HCT116 (cell line): ENCODE measurements around the gene LASP1. TPM values are rescaled to one million over a fixed set of nuclear protein-coding genes. Genes with fewer than 3 reads are reported as not detected.

Source experiments
- ATAC-seq: fragments of 200-7000 bp; cut with Tn5 transposase; 2 replicates; pipeline ENCODE4 v1.9.1; 2020; ENCODE audit warnings: mild to moderate bottlenecking, moderate library complexity
- BruUV-seq: library from RNA; stranded (reverse); fragments of 400-500 nt; replicated peaks from 2 replicates; lab custom pipeline; 2021; lab: Mats Ljungman, UMichigan
- CTCF ChIA-PET: fragments of 300-600 bp; sonication (Branson Sonifier 250); formaldehyde crosslinking; loops from one replicate; lab custom pipeline; 2021; ENCODE audit warnings: antibody characterized with exemption; lab: Charles Lee
- POLR2A ChIA-PET: fragments of 300-600, 350-600 bp; sonication (Branson Sonifier 250); formaldehyde crosslinking; loops from one replicate; lab custom pipeline; 2021; ENCODE audit warnings: antibody characterized with exemption; lab: Charles Lee
- RAD21 ChIA-PET, 2 experiments: fragments of 300-600 bp; sonication (Branson Sonifier 250); formaldehyde crosslinking; loops; one replicate each; lab custom pipeline; 2023; ENCODE audit warnings: low total read pairs in 2 of 2; ENCODE audit not compliant: uncharacterized antibody in 2 of 2, unreplicated experiment in 2 of 2, low non-redundant PET in 1 of 2; lab: Charles Lee
- DNase-seq: peaks from one replicate; pipeline ENCODE4 v3.0.0-alpha.2; 2010; ENCODE audit warnings: low read depth, low spot score
- H2AFZ ChIP-seq: fragments of 200-600 bp; shearing (Covaris generic), sonication (generic); 2 replicates; pipeline ENCODE4 v1.6.1; 2017; ENCODE audit warnings: low read depth, mixed run types, mixed read lengths, antibody characterized with exemption, low read length; ENCODE audit not compliant: poor library complexity, severe bottlenecking
- H3K27ac ChIP-seq: 2 replicates; pipeline ENCODE4 v1.5.1; 2012; ENCODE audit warnings: low read depth, low read length
- H3K27me3 ChIP-seq: fragments of 200-600 bp; sonication (generic); 2 replicates; pipeline ENCODE4 v1.6.1; 2016; ENCODE audit warnings: mixed run types, low read length, mixed read lengths; ENCODE audit not compliant: insufficient read depth
- H3K36me3 ChIP-seq, 2 experiments: fragments of 200-500 bp in 1 of 2; fragments of 200-600 bp in 1 of 2; sonication (Bioruptor generic) in 1 of 2; sonication (generic) in 1 of 2; 2 replicates each; pipeline versions ENCODE4 v1.5.1 to v1.6.1; 2014 to 2016; ENCODE audit warnings: low read length in 2 of 2, inconsistent platforms in 1 of 2, mixed read lengths in 1 of 2, mixed run types in 1 of 2; ENCODE audit not compliant: insufficient read depth in 2 of 2, control insufficient read depth in 1 of 2
- H3K4me1 ChIP-seq, 2 experiments: fragments of 200-600 bp in 1 of 2; sonication (generic) in 1 of 2; 2 replicates each; pipeline versions ENCODE4 v1.5.1 to v1.6.1; 2012 to 2017; ENCODE audit warnings: low read length in 2 of 2, inconsistent platforms in 1 of 2, mild to moderate bottlenecking in 1 of 2, mixed read lengths in 1 of 2, mixed run types in 1 of 2, moderate library complexity in 1 of 2; ENCODE audit not compliant: insufficient read depth in 2 of 2, control insufficient read depth in 1 of 2
- H3K4me2 ChIP-seq: fragments of 200-600 bp; sonication (generic); 2 replicates; pipeline ENCODE4 v1.6.1; 2017; ENCODE audit warnings: mixed run types, low read length, mixed read lengths
- H3K4me3 ChIP-seq, 2 experiments: fragments of 200-600 bp in 1 of 2; sonication (generic) in 1 of 2; replicated peaks in 1 of 2; 2 replicates each; pipeline ENCODE4 v1.5.1; 2011 to 2016; ENCODE audit warnings: low read length in 2 of 2, control low read depth in 1 of 2, low read depth in 1 of 2, mild to moderate bottlenecking in 1 of 2, mixed read lengths in 1 of 2, mixed run types in 1 of 2
- H3K79me2 ChIP-seq: fragments of 200-600 bp; sonication (generic); 2 replicates; pipeline ENCODE4 v1.6.1; 2017; ENCODE audit warnings: mild to moderate bottlenecking, mixed run types, low read length, moderate library complexity, mixed read lengths; ENCODE audit not compliant: insufficient read depth
- H3K9ac ChIP-seq: fragments of 200-600 bp; sonication (generic); 2 replicates; pipeline ENCODE4 v1.6.1; 2016; ENCODE audit warnings: low read length, mixed read lengths
- H3K9me2 ChIP-seq: fragments of 200-600 bp; sonication (generic), shearing (Covaris generic); 2 replicates; pipeline ENCODE4 v1.6.1; 2017; ENCODE audit warnings: mixed run types, mild to moderate bottlenecking, moderate library complexity; ENCODE audit not compliant: insufficient read depth
- H3K9me3 ChIP-seq, 2 experiments: fragments of 200-500 bp in 1 of 2; fragments of 200-600 bp in 1 of 2; sonication (Bioruptor generic) in 1 of 2; sonication (generic) in 1 of 2; 2 replicates each; pipeline ENCODE4 v1.6.1; 2014 to 2017; ENCODE audit warnings: low read length in 2 of 2, mixed read lengths in 2 of 2, inconsistent platforms in 1 of 2, low read depth in 1 of 2, mild to moderate bottlenecking in 1 of 2, mixed run types in 1 of 2, moderate library complexity in 1 of 2; ENCODE audit not compliant: control insufficient read depth in 1 of 2, insufficient read depth in 1 of 2
- H4K20me1 ChIP-seq: fragments of 200-600 bp; sonication (generic), shearing (Covaris generic); 2 replicates; pipeline ENCODE4 v1.6.1; 2017; ENCODE audit warnings: mixed run types, mild to moderate bottlenecking, moderate library complexity; ENCODE audit not compliant: insufficient read depth
- EGR1 ChIP-seq: IDR thresholded peaks from 2 replicates; pipeline ENCODE4 v1.6.1; 2012; ENCODE audit warnings: low read depth
- EZH2phosphoT487 ChIP-seq: fragments of 200-600 bp; IDR thresholded peaks from 2 replicates; pipeline ENCODE4 v1.6.1; 2018; ENCODE audit warnings: antibody characterized with exemption, borderline replicate concordance
- ZNF274 ChIP-seq: fragments of 200-500 bp; sonication (Bioruptor generic); IDR thresholded peaks from 2 replicates; pipeline ENCODE4 v1.6.1; 2014; ENCODE audit warnings: mild to moderate bottlenecking, low read depth, low read length, inconsistent platforms
- intact Hi-C: fragments of 100-400 bp; cut with micrococcal nuclease; formaldehyde crosslinking; loops from 2 replicates; pipeline ENCODE4 v1.10.0; 2022
- total RNA-seq: library from RNA; stranded (reverse); gene quantifications from one replicate; pipeline ENCODE4 v1.2.1, GENCODE V29; 2021; ENCODE audit not compliant: unreplicated experiment
- TF ChIP-seq, protein P1 (sequence below): IDR thresholded peaks from 2 replicates; pipeline ENCODE4 v1.6.1; 2012; ENCODE audit warnings: low read depth
- TF ChIP-seq, protein P2 (sequence below): IDR thresholded peaks from 2 replicates; pipeline ENCODE4 v1.6.1; 2012

The LASP1 gene
- total RNA-seq, 1 experiment from 2014 or later, result 149 TPM

DNA sequence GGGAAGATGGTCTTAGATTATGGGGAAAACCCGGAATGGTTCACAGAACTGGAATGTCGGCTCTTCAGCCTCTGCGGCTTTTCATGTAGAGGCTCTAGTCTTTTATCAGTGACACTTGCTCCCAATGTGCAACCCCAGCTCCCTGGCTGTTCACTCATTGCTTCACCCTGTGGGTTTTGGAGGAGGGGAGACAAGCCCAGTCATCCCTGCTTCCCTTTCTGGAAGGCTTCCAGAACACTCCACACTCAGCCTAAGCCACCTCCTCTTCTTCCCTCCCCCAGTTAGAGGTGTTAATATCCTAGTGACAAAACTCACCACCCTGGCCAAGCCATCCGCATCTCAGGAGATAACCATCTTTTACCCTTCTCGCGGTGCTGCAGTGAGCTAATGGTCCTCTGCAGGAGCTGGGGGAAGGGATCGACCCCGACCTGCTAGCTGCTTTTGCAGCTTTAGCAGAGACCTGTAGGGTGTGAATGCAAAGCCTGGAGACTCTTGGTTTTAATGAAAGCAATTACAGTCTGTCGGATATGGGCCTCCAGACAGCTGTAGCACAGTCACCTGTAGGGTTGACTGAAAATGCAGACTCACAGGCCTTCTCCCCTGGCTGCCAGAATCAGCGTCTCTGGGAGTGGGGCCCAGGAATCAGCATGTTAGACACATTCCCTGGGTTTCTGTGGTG is 31.3 kb downstream of the LASP1 start:
- DNase-seq, result no peak
- TSS peak; percentile 17 for BruUV-seq
- no peaks in the 10 kb centered on the region for H3K4me1 ChIP-seq
- no peaks in the 10 kb centered on the region for H3K9me3 ChIP-seq
- no peaks in the 10 kb centered on the region for H3K27me3 ChIP-seq
- TF ChIP-seq, protein P1, sequence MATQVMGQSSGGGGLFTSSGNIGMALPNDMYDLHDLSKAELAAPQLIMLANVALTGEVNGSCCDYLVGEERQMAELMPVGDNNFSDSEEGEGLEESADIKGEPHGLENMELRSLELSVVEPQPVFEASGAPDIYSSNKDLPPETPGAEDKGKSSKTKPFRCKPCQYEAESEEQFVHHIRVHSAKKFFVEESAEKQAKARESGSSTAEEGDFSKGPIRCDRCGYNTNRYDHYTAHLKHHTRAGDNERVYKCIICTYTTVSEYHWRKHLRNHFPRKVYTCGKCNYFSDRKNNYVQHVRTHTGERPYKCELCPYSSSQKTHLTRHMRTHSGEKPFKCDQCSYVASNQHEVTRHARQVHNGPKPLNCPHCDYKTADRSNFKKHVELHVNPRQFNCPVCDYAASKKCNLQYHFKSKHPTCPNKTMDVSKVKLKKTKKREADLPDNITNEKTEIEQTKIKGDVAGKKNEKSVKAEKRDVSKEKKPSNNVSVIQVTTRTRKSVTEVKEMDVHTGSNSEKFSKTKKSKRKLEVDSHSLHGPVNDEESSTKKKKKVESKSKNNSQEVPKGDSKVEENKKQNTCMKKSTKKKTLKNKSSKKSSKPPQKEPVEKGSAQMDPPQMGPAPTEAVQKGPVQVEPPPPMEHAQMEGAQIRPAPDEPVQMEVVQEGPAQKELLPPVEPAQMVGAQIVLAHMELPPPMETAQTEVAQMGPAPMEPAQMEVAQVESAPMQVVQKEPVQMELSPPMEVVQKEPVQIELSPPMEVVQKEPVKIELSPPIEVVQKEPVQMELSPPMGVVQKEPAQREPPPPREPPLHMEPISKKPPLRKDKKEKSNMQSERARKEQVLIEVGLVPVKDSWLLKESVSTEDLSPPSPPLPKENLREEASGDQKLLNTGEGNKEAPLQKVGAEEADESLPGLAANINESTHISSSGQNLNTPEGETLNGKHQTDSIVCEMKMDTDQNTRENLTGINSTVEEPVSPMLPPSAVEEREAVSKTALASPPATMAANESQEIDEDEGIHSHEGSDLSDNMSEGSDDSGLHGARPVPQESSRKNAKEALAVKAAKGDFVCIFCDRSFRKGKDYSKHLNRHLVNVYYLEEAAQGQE, result no peak
- TF ChIP-seq EGR1 (no peak), ZNF274 (no peak), EZH2phosphoT487 (no peak)
- TF ChIP-seq, protein P2, sequence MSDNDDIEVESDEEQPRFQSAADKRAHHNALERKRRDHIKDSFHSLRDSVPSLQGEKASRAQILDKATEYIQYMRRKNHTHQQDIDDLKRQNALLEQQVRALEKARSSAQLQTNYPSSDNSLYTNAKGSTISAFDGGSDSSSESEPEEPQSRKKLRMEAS, result no peak
- H2AFZ ChIP-seq, result no peak overlapping the region
- ChIA-PET RAD21 (no interaction called here), CTCF (no interaction called here), POLR2A (interaction anchor here (0.6 kb wide), 1 partner anchor 92 kb away, joined by 4 read pairs; no protein-coding TSS in a partner anchor)
- H3K4me2 ChIP-seq, result no peak overlapping the region
- H3K9me2 ChIP-seq, result no peaks in the 10 kb centered on the region
- H3K9ac ChIP-seq, result no peak overlapping the region
- intact Hi-C loops, result no loop called here
- peaks cover 29 to 31% of the 10 kb centered on the region in 2 experiments for H3K36me3 ChIP-seq
- ATAC-seq, result no peak
- H3K4me3 ChIP-seq, result no peak overlapping the region
- H4K20me1 ChIP-seq, result no peaks in the 10 kb centered on the region
- H3K27ac ChIP-seq, result no peak overlapping the region
- peaks cover 33% of the 10 kb centered on the region for H3K79me2 ChIP-seq
